Omental fat pad (tissue), 4 donors: ENCODE data around the gene C1QTNF9B. TPM values are rescaled to one million over a fixed set of nuclear protein-coding genes. Genes with fewer than 3 reads are reported as not detected.

Source experiments
- ATAC-seq: fragments of 150-250 bp; one replicate; pipeline ENCODE4 v1.9.1; 2016; ENCODE audit warnings: mild to moderate bottlenecking, moderate library complexity; ENCODE audit not compliant: low FRiP score
- DNase-seq: peaks from one replicate; pipeline ENCODE4 v3.0.0-alpha.2; 2019; ENCODE audit warnings: low spot score
- CTCF ChIP-seq, 3 donors: fragments of 450-650 bp; IDR thresholded peaks; one replicate each; pipeline ENCODE4 v1.5.1; 2016 to 2017; ENCODE audit warnings: antibody characterized with exemption in 3 of 3, mild to moderate bottlenecking in 3 of 3, moderate library complexity in 2 of 3
- total RNA-seq, 4 donors: library from RNA; depleted of rRNA; stranded (reverse); fragments of >200 nt; gene quantifications; one replicate each; pipeline ENCODE4 v1.1.0, GENCODE V29; 2016

C1QTNF9B gene
- total RNA-seq, 4 donors from 2014 or later = not detected

GRCh38 chr13:23847497-23847896, 49.8 kb downstream of the C1QTNF9B start:
- DNase-seq (no peak), ATAC-seq (no peak)
- no peak for TF ChIP-seq CTCF (IDR thresholded peaks at IDR 0.05)

DNA sequence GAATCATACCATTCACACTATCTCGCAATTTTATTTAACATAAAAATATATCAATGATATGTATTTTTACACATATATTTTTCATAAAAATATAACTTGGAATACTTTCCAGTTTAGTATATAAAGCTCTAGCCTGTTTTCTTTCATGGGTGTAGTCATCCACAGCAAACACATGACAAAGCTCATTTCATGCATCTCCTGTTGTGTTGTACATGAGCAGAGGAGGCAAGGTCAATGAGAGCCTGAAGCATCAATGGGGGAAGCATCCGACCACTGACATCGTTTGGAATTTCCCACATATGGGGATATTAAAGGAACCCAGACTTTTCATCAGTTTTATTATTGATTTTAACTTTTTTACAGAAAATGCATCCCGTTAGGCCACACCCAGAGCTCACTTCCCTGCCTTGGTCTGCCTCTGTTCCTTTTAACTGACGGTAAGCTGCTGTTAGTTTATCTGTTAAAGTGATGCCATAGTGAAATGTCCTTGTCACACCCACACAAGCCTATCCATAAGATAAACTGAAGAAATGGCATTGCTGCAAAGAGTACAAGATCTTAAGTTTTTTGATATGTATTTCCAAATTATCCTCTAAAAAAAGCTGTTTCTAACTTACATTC, 52.1 kb downstream of the C1QTNF9B start:
- no peak for TF ChIP-seq CTCF (IDR thresholded peaks at IDR 0.05)
- ATAC-seq (no peak), DNase-seq (no peak)

GRCh38 chr13:23844132-23844531, 53.2 kb downstream of the C1QTNF9B start:
- no peak for DNase-seq
- ATAC-seq = no peak
- TF ChIP-seq CTCF (IDR thresholded peaks at IDR 0.05) = no peak

DNA sequence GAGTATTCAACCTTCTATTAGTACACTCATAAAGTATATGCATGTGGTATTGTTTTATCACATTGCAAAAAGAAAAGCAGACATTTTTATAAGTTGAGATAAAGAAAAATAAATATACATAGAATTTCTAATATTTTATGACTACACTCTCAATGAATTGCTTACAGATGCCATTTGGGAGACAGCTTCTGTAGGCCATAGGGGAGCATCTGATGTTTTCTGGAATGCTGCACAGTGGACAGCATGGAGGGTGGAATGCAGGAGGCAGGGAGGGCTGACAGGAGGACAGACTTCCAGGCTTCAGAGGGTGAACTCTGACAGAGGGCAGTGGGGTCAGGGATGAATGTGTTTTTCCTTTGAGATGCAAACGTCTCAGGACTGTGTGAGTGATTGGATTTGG, 53.9 kb downstream of the C1QTNF9B start:
- no peak for TF ChIP-seq CTCF (IDR thresholded peaks at IDR 0.05)
- ATAC-seq (no peak), DNase-seq (no peak)

GRCh38 chr13:23842406-23842805, 54.9 kb downstream of the C1QTNF9B start:
- no peak for DNase-seq
- no peak for TF ChIP-seq CTCF (IDR thresholded peaks at IDR 0.05)
- no peak for ATAC-seq

Other genes starting within 250 kb of the C1QTNF9B start
- gene MIPEP, start 8.1 kb downstream of the C1QTNF9B start, total RNA-seq = 10 to 100 TPM in 3 of 4 donors, 1 to 10 TPM in 1; 9.2 to 24.6 (median 10.9) TPM